HepG2 (cell line): ENCODE results near the gene KLC4. TPM values are rescaled to one million over a fixed set of nuclear protein-coding genes. Genes with fewer than 3 reads are reported as not detected.
A peak's percentile ranks its signal among the peaks of the same experiment; 100 is the strongest.

ENCODE experiments used
- ARNT2 ChIP-seq: sonication (generic); formaldehyde crosslinking; IDR thresholded peaks from 2 replicates; pipeline ENCODE4 v1.8.0; 2022; ENCODE audit warnings: mild to moderate bottlenecking, low read depth, missing genetic modification reagents, moderate library complexity
- HMGA1 ChIP-seq: sonication (generic); formaldehyde crosslinking; conservative IDR thresholded peaks from 2 replicates; pipeline ENCODE4 v1.4.0; 2020; ENCODE audit warnings: missing genetic modification reagents
- HNRNPH1 ChIP-seq: fragments of 200-400 bp; formaldehyde crosslinking; optimal IDR thresholded peaks from 2 replicates; pipeline ENCODE3; 2017; ENCODE audit warnings: mild to moderate bottlenecking, low read depth, low read length
- MXD3 ChIP-seq: IDR thresholded peaks from 2 replicates; pipeline ENCODE4 v1.6.1; 2016; ENCODE audit warnings: mild to moderate bottlenecking, missing biosample characterization, missing genetic modification reagents
- PRDM10 ChIP-seq: sonication (generic); formaldehyde crosslinking; IDR thresholded peaks from 2 replicates; pipeline ENCODE4 v1.4.0; 2020; ENCODE audit warnings: low read depth, missing genetic modification reagents
- PRDM4 ChIP-seq: sonication (generic); formaldehyde crosslinking; IDR thresholded peaks from 2 replicates; pipeline ENCODE4 v1.9.0; 2021; ENCODE audit warnings: missing genetic modification reagents, borderline replicate concordance
- SP5 ChIP-seq: IDR thresholded peaks from 2 replicates; pipeline ENCODE4 v1.6.1; 2016; ENCODE audit warnings: low read depth, borderline replicate concordance
- TBL1XR1 ChIP-seq: fragments of 150-350 bp; IDR thresholded peaks from 2 replicates; pipeline ENCODE4 v1.6.1; 2014; ENCODE audit warnings: borderline replicate concordance, low read length; ENCODE audit not compliant: partially characterized antibody
- ZFX ChIP-seq: sonication (generic); formaldehyde crosslinking; IDR thresholded peaks from 2 replicates; pipeline ENCODE4 v1.4.0; 2020; ENCODE audit warnings: mild to moderate bottlenecking, low read depth, missing genetic modification reagents, moderate library complexity
- ZNF10 ChIP-seq: sonication (generic); formaldehyde crosslinking; IDR thresholded peaks from 2 replicates; pipeline ENCODE4 v1.4.0; 2020; ENCODE audit warnings: mild to moderate bottlenecking, low read depth, missing genetic modification reagents, borderline replicate concordance
- ZNF256 ChIP-seq: sonication (generic); formaldehyde crosslinking; conservative IDR thresholded peaks from 2 replicates; pipeline ENCODE4 v1.4.0; 2020; ENCODE audit warnings: missing genetic modification reagents
- ZNF780A ChIP-seq: sonication (generic); formaldehyde crosslinking; IDR thresholded peaks from 2 replicates; pipeline ENCODE4 v1.8.0; 2022; ENCODE audit warnings: mild to moderate bottlenecking, missing genetic modification reagents, moderate library complexity
- ZNF883 ChIP-seq: sonication (generic); formaldehyde crosslinking; IDR thresholded peaks from 2 replicates; pipeline ENCODE4 v1.5.1; 2020; ENCODE audit warnings: mild to moderate bottlenecking, missing genetic modification reagents; ENCODE audit errors: not compliant biosample characterization
- ZSCAN20 ChIP-seq: sonication (generic); formaldehyde crosslinking; IDR thresholded peaks from 2 replicates; pipeline ENCODE4 v1.4.0; 2020; ENCODE audit warnings: missing genetic modification reagents, mild to moderate bottlenecking, borderline replicate concordance
- polyA plus RNA-seq, 8 experiments: library from polyadenylated mRNA; depleted of rRNA in 3 of 8; stranded (reverse) in 7 of 8; unstranded in 1 of 8; fragments of >200 nt; fragmentation: Illumina TruSeq in 4 of 8; extraction: Trizol in 4 of 8; gene quantifications; 2 replicates each; pipeline versions ENCODE4 v1.2.1 to v1.2.3, GENCODE V29; 2011 to 2016; ENCODE audit warnings: low read depth in 4 of 8, missing spikeins in 1 of 8, mixed read lengths in 1 of 8; ENCODE audit not compliant: insufficient read depth in 1 of 8
- total RNA-seq, 5 experiments: library from RNA; depleted of rRNA; stranded (reverse); fragments of >200 nt; fragmentation: Illumina TruSeq; extraction: Trizol; gene quantifications; 2 replicates each; pipeline ENCODE4 v1.2.3, GENCODE V29; 2016; ENCODE audit warnings: low read depth in 1 of 5
- TF ChIP-seq, protein P1 (sequence below): sonication (generic); formaldehyde crosslinking; IDR thresholded peaks from 2 replicates; pipeline ENCODE4 v1.4.0; 2020; ENCODE audit warnings: missing genetic modification reagents, borderline replicate concordance
- TF ChIP-seq, protein P2 (sequence below): sonication (generic); formaldehyde crosslinking; IDR thresholded peaks from 2 replicates; pipeline ENCODE4 v1.5.1; 2020; ENCODE audit warnings: mild to moderate bottlenecking, moderate library complexity, missing genetic modification reagents

Gene KLC4
- total and polyA plus RNA-seq, 2 of the 13 experiments (the other 11 are each of a cell fraction or from before 2014, with no cell fraction given), result 45.4 to 70.4 TPM

DNA sequence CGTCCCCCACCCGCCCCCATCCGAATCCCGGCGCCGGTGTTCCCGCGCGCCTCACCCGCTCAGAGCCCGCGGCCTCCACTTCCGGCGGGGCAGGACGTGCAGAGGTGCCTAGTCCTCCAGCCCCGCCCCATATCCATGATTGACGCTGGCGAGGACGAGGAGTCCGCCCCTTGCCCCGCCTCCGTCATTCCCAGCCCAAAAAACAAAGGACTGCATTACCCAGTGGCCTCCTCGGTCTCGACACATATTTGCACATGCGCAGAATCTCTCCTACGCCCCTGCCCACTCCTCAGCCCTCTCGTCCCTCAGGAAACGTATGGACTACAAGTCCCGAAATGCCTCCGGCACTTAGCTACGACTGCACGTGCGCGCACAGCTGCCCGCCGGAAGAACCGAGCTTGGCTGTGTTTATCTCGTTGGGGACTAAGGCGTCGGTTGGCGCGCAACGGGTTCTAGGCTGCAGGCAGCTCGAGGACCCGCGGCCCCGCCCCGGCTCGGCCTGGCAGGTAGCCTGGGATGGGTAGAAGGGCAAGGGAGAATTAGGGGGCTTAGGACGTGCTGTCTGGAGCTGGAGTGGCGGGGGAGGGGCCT lies 45.5 kb upstream of the KLC4 start, which contains the start of the genes KLHDC3 and MEA1 (continued):
- TF ChIP-seq PRDM10 (CRISPR knock-in tag) (peak; percentile 70; the same call in 1 of the 2 replicates), ZSCAN20 (CRISPR knock-in tag) (no peak), HMGA1 (CRISPR knock-in tag) (no peak), TBL1XR1 (no peak), ARNT2 (CRISPR knock-in tag) (peak; percentile 81), ZNF10 (CRISPR knock-in tag) (no peak), ZNF883 (peak; percentile 43), HNRNPH1 (no peak), MXD3 (CRISPR knock-in tag) (no peak), ZFX (CRISPR knock-in tag) (peak; percentile 94), PRDM4 (CRISPR knock-in tag) (no peak), ZNF256 (no peak), SP5 (CRISPR knock-in tag) (peak; percentile 86), ZNF780A (CRISPR knock-in tag) (no peak)
- TF ChIP-seq, protein P1, sequence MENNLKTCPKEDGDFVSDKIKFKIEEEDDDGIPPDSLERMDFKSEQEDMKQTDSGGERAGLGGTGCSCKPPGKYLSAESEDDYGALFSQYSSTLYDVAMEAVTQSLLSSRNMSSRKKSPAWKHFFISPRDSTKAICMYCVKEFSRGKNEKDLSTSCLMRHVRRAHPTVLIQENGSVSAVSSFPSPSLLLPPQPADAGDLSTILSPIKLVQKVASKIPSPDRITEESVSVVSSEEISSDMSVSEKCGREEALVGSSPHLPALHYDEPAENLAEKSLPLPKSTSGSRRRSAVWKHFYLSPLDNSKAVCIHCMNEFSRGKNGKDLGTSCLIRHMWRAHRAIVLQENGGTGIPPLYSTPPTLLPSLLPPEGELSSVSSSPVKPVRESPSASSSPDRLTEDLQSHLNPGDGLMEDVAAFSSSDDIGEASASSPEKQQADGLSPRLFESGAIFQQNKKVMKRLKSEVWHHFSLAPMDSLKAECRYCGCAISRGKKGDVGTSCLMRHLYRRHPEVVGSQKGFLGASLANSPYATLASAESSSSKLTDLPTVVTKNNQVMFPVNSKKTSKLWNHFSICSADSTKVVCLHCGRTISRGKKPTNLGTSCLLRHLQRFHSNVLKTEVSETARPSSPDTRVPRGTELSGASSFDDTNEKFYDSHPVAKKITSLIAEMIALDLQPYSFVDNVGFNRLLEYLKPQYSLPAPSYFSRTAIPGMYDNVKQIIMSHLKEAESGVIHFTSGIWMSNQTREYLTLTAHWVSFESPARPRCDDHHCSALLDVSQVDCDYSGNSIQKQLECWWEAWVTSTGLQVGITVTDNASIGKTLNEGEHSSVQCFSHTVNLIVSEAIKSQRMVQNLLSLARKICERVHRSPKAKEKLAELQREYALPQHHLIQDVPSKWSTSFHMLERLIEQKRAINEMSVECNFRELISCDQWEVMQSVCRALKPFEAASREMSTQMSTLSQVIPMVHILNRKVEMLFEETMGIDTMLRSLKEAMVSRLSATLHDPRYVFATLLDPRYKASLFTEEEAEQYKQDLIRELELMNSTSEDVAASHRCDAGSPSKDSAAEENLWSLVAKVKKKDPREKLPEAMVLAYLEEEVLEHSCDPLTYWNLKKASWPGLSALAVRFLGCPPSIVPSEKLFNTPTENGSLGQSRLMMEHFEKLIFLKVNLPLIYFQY (CRISPR knock-in tag), result 0 out of 2 replicates have a peak, but pooled peaks have one; percentile 23
- TF ChIP-seq, protein P2, sequence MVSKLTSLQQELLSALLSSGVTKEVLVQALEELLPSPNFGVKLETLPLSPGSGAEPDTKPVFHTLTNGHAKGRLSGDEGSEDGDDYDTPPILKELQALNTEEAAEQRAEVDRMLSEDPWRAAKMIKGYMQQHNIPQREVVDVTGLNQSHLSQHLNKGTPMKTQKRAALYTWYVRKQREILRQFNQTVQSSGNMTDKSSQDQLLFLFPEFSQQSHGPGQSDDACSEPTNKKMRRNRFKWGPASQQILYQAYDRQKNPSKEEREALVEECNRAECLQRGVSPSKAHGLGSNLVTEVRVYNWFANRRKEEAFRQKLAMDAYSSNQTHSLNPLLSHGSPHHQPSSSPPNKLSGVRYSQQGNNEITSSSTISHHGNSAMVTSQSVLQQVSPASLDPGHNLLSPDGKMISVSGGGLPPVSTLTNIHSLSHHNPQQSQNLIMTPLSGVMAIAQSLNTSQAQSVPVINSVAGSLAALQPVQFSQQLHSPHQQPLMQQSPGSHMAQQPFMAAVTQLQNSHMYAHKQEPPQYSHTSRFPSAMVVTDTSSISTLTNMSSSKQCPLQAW, result peak; percentile 96
